ENCODE results near the gene TP53I13.

The TP53I13 gene

GRCh38 chr17:29582254-29582765 lies 13.8 kb downstream of the TP53I13 start:
- DNase-seq: no peak

DNA sequence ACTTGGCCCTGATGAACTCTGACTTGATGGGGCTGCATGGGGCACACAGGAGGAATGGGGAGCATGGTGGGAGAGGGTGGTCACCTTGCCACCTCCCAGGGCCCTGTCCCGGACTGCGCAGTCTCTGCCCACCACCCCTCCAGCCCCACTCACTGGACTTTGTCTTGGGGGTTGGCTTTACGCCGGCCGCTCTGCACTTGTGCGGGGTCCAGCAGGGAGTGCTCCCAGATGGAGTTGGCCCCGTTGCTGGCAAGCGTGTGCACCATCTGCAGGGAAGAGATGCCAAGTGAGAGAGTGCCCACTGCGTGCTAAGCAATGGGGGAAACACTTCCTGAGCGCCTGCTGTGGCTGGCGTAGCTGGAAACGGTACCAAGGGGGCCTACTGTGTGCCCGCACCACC lies 14.3 kb downstream of the TP53I13 start:
- DNase-seq: no peak

DNA sequence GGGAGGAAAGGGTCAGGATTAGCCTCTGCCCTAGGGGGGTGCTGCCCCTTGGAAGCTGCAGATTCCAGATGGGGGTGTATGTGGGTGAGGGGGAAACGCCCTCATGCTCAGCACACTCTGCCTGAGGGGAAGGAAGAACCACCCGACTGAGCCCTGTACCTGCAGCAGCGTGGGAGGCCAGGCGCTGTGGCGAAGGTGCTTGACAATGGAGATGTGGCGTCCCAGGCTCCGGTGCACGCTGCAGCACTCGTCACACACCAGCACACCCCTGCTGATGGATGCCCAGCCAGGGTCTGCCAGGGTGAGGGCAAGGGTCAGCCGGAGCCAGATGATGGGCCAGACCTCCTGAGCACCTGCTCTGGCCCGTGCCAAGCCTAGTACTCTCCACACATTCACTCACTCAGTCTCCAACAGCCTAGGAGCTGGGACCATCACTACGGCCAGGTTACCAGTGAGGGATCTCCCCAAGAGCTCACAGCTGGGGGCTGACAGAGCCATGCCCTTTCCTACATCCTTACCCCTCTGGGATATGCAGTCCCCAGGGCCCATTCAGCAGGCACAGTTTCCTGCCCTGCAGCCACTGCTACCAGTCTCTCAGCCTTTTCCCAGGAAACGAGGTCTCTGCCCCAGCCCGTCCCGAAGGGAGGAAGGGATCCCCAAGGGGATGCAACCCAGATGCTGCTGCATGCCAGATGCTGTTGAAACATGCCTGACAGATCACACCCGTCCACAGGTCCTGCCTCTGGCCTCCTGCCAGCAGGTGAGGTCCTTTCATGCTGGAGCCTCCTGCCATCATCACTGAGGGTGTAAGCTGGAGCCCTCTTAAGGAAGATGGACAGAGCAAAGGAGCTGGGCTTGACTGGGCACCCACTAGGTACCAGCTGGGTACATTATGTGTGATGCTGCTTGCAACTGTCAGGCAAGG lies 15.1 kb downstream of the TP53I13 start:
- no peak for DNase-seq

- DNase-seq: no peak
Measured at GRCh38 chr17:29584452-29585079, 16.1 kb downstream of the TP53I13 start.

DNA sequence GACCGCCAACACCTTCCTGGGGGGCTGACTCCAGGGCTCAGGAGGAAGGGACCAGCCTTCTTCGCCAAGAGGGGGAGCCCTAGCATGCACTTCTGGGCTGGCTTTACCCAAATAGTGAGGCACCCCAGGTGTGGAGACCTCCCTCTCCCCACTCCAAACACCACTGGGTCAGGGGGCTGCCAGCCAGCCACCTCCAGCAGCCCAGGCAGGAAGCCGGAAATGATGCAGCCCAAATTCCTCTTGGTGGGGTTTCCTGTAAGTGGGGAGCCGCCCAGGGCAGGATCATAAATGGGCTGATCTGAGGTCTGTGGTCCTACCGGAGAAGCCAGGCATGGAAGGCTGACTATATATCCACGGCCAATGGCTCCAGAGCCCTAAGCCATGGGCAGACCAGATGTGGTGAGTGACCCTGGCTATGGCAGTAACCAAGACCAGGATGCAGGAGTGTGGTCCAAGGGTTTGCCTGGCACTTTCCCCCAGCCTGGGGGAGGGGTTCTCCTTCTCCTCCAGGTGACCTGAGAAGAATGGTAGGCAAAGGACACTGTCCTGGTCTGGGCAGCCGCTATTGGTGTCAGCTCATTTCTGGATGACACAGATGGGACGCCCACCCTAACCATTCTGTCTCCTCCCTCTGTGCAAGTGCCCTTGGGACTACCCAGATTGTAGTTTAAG lies 16.7 kb downstream of the TP53I13 start:
- peak; percentile 25 for DNase-seq

DNA sequence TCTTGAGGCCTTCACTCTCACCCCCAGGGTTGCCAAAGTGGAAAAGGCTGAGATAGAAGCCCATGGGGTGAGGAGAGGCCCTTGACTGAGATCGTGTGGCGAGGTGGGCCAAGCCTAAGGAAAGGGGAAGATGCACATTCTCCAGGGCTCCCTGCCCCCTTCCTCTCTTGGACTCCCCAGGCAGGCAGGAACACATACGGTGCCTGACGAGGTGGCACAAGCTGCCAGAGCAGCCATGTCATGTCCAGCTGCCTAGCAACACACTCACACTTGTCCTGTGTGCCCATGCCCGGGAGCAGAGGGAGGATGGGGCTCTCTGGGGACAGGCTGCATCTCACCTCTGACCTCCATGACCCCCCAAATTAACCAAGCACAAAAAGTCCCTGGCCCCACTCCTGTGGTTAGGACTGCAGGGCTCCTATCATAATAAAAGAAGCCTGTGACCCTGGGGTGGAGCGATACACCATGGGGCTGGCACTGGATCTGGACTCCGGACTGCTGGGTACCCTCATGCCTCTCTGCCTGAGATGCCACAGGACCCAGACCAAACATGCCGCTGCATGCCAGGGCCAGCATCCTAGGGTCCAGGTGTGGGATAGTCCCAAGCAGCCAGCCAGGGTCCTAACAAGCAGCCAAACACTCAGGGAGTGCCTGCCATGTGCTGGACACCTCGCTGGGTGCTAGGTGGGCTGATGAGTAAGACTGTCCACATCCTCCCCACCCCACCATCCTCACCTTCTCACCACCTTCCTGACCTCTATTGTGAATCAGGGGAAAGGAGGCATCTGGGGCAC lies 18.4 kb downstream of the TP53I13 start:
- DNase-seq: no peak

DNA sequence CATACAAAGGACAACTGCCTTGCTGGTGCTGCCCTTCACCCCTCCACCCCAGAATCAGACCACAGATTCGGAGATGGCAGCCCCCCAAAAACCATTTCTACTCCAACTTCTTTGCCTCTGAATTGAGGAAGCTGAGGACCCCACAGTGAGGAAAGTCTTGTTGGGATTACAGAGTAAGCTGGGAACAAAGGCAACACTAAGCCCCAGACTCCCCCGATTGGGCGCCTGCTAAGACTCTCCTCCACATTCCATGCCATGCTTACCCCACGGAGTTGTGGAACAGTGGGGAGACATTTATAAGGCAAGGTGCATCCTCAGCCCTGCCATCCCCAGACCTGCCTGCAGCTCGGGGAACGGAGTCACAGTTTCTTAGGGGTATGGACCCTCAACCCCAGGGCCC lies 19.1 kb downstream of the TP53I13 start:
- no peak for DNase-seq

GRCh38 chr17:29588017-29588561 lies 19.6 kb downstream of the TP53I13 start:
- no peak for DNase-seq

GRCh38 chr17:29588562-29589411 lies 20.3 kb downstream of the TP53I13 start:
- DNase-seq: peak; percentile 37

- DNase-seq: peak; percentile 81
Measured at GRCh38 chr17:29589524-29590410, 21.3 kb downstream of the TP53I13 start, which contains the start of gene GIT1. TSS of gene GIT1 (minus strand) at chr17:29589648. CDS start at chr17:29589378, 270 bp downstream.

GRCh38 chr17:29590411-29591145 lies 22.1 kb downstream of the TP53I13 start:
- DNase-seq: no peak

DNA sequence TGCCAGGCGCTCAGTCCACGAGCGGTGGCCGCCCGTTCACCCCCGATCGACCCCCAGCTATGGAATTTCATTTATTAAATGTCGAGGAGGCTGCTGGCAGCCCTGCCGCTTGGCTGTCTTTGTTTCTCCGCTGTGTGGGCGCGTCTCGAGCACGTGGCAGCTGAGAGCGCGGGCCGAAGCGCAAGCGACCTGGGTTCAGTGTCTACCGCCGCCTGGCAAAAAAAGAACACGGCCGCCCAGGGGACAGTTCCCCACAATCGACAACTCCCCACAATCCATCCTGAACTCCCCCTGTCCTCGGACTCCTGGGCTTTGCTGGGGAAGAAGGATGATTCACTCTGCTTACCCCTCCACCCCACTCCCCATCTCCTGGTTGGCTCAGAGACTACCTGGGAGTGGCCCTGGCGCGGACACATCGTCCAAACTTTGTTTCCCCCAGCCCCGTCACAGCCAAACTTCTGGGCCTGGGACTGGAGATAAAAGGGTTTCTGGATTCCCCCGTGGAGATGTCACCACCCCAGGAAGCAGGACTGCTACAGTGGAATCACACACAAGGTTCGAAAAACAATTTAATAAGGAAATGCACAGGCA lies 22.7 kb downstream of the TP53I13 start:
- DNase-seq: no peak

GRCh38 chr17:29591737-29592608 lies 23.5 kb downstream of the TP53I13 start:
- peak; percentile 62 for DNase-seq

DNA sequence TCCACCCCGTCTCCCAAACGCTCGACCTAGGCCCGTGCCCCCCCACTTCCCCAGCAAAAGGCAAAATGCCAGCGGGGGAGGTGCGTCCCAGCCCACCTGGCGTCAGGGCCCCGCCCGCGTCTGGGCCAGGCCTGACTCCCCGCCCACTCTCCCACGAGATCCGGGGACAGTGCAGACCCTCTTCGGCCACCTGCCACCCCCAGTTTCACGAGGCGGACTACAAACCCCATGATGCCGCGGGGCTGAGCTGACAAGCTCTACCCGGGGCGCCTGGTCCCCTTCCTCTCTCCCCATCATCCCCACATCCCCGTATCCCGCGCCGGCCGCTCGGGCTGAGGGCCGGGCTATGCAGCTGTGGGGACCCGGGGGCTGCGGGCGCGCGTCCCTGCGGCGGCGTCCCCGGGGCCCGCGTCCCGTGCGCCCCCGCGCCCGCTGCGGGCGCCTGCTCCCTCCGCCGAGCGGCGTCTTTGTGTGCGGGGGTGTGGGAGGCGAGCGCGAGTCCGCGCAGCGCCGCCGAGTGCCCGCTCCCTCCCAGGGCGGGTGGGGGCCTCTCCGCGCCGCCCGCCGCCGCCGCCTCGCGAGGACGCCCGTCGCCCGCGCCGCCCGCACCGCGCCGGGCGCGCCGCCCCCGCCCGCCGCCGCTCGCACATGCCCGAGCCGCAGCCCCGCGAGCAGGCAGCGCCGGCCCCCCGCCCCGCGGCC lies 24.5 kb downstream of the TP53I13 start, which contains the start of gene ANKRD13B:
ANKRD13B (plus strand) TSS at position 283 of the 702 bp plus-strand sequence. CDS start 490 bp downstream, outside the sequence.
- DNase-seq: no peak

- no peak for DNase-seq
Measured at GRCh38 chr17:29593591-29594518, 25.4 kb downstream of the TP53I13 start.
